GF-D8 (cell line): ENCODE results near the gene PON3.

Experiments used
- DNase-seq: peaks from one replicate; lab custom pipeline; 2025; lab: John Stamatoyannopoulos, UW

Gene PON3

GRCh38 chr7:95396136-95397032, at the start of gene PON3:
Gene PON3, minus strand, starts transcription at chr7:95396375. Its CDS starts 25 bp downstream, at chr7:95396350.
- no peak for DNase-seq

GRCh38 chr7:95444796-95445195, 48.6 kb upstream of the PON3 start:
- DNase-seq = no peak

GRCh38 chr7:95441042-95441823, 45.1 kb upstream of the PON3 start:
- no peak for DNase-seq

- DNase-seq = no peak
These were observed 44.3 kb upstream of the PON3 start for GRCh38 chr7:95440394-95441038.

- no peak for DNase-seq
These were observed 40.2 kb upstream of the PON3 start for GRCh38 chr7:95436407-95436806.

GRCh38 chr7:95435422-95435780, 39.2 kb upstream of the PON3 start:
- DNase-seq = no peak

- peak; percentile 69 for DNase-seq
These were observed 38.6 kb upstream of the PON3 start, which contains the start of gene PON2 for GRCh38 chr7:95434557-95435421. Gene PON2, minus strand, starts transcription at chr7:95435028. Its CDS starts 77 bp downstream, at chr7:95434951.

- DNase-seq = peak; percentile 37
These were observed 37.9 kb upstream of the PON3 start for GRCh38 chr7:95433952-95434556.

GRCh38 chr7:95433129-95433528, 37.0 kb upstream of the PON3 start:
- DNase-seq = no peak

- no peak for DNase-seq
These were observed 36.4 kb upstream of the PON3 start for GRCh38 chr7:95432606-95433005.

GRCh38 chr7:95430864-95431263, 34.7 kb upstream of the PON3 start:
- DNase-seq = no peak

GRCh38 chr7:95429241-95429990, 33.2 kb upstream of the PON3 start:
- no peak for DNase-seq

- no peak for DNase-seq
These were observed 31.8 kb upstream of the PON3 start for GRCh38 chr7:95427914-95428516.

GRCh38 chr7:95427166-95427565, 31.0 kb upstream of the PON3 start:
- no peak for DNase-seq

GRCh38 chr7:95425694-95426093, 29.5 kb upstream of the PON3 start:
- DNase-seq = no peak

- DNase-seq = no peak
These were observed 28.5 kb upstream of the PON3 start for GRCh38 chr7:95424716-95425115.

- DNase-seq = no peak
These were observed 25.8 kb upstream of the PON3 start for GRCh38 chr7:95421847-95422444.

- DNase-seq = no peak
These were observed 25.0 kb upstream of the PON3 start for GRCh38 chr7:95421000-95421846.

- no peak for DNase-seq
These were observed 15.9 kb upstream of the PON3 start for GRCh38 chr7:95412075-95412474.
